BLaER1 treated with 17β-estradiol and CSF1 and Interleukin-3, amounts not matched to agents 10 nM and 100 nM (cell line): Measurements from ENCODE around the gene CEBPG.

ENCODE experiments used
- H3K27ac ChIP-seq, 11 experiments: shearing (Covaris generic); formaldehyde crosslinking; 2 replicates each; pipeline ENCODE4 v1.8.1; 2022
- H3K27me3 ChIP-seq, 11 experiments: shearing (Covaris generic); formaldehyde crosslinking; 2 replicates each; pipeline ENCODE4 v1.8.1; 2022
- H3K36me3 ChIP-seq, 11 experiments: shearing (Covaris generic); formaldehyde crosslinking; 2 replicates each; pipeline ENCODE4 v1.8.1; 2022
- H3K4me1 ChIP-seq, 10 experiments: shearing (Covaris generic); formaldehyde crosslinking; 2 replicates each; pipeline ENCODE4 v1.8.1; 2022
- H3K4me2 ChIP-seq, 11 experiments: shearing (Covaris generic); formaldehyde crosslinking; 2 replicates each; pipeline ENCODE4 v1.8.1; 2022
- H3K4me3 ChIP-seq, 10 experiments: shearing (Covaris generic); formaldehyde crosslinking; 2 replicates each; pipeline ENCODE4 v1.8.1; 2022
- H3K9ac ChIP-seq, 11 experiments: shearing (Covaris generic); formaldehyde crosslinking; 2 replicates each; pipeline ENCODE4 v1.8.1; 2022
- H3K9me3 ChIP-seq, 11 experiments: shearing (Covaris generic); formaldehyde crosslinking; replicated peaks in 1 of 11; 2 replicates each; pipeline ENCODE4 v1.8.1; 2022
- H4K20me1 ChIP-seq, 11 experiments: shearing (Covaris generic); formaldehyde crosslinking; 2 replicates each; pipeline ENCODE4 v1.8.1; 2022
- Cebpa-rat ChIP-seq, 11 experiments: shearing (Covaris generic); IDR thresholded peaks; 2 replicates each; pipeline ENCODE4 v1.8.1; 2022

The CEBPG gene

DNA sequence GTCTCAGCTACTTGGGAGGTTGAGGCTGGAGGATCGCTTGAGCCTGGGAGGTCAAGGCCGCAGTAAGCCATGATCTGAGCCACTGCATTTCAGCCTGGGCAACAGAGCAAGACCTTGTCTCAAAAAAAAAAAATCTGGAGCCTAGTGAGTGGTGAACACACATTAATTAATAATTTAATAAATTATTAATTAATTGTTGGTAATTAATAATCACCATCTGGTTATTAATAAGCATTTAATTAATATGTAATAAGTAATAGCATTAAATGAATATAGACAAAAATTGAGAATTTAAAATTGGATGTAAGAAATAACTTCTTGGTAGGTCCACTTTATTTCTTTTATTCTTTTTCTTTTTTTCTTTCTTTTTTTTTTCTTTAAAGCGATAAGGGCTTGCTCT lies 39.2 kb upstream of the CEBPG start:
- no peak overlapping the region for H3K9ac ChIP-seq

DNA sequence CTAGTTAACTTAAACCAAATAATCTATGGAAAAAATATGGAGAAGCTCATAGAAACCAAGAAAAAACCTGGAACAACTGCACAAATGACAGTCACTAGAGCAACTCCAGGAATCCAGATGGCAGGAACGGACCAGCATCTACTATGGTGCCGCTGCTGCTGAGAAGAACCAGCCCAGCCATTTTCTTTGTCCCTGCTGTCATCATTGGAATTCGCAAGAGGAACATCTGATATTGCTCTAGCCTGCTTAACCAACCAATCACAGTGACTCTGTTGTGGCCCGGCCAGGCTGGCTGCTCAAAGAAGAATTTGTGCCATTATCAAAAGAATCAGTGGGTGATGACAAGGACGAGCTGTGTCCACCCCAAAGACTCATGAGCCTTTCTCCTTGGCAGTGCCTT lies 38.1 kb upstream of the CEBPG start:
- H3K27ac ChIP-seq: no peak overlapping the region
- peaks cover 0 to 11% (median 6%) of the 10 kb centered on the region in 11 experiments; a peak in 1 of 22 replicates for H3K9me3 ChIP-seq
- no peak overlapping the region for H3K4me3 ChIP-seq
- H3K4me1 ChIP-seq: peaks cover 0 to 45% (median 23%) of the 10 kb centered on the region in 10 experiments; a peak in 14 of 20 replicates
- no peak for TF ChIP-seq Cebpa-rat (IDR thresholded peaks at IDR 0.05)
- no peak overlapping the region for H3K9ac ChIP-seq
- no peaks in the 10 kb centered on the region for H4K20me1 ChIP-seq
- no peak overlapping the region for H3K4me2 ChIP-seq
- no peaks in the 10 kb centered on the region for H3K36me3 ChIP-seq
- H3K27me3 ChIP-seq: no peaks in the 10 kb centered on the region

More for the DNA sequence above, 39.2 kb upstream of the CEBPG start:
- Histone ChIP-seq H3K4me2 (0 out of 22 replicates have a peak overlapping the region, but pooled peaks of 1 of the 11 experiments have one; percentile 78), H3K27ac (no peak overlapping the region), H3K36me3 (no peaks in the 10 kb centered on the region), H4K20me1 (no peaks in the 10 kb centered on the region), H3K4me3 (no peak overlapping the region), H3K4me1 (peaks cover 0 to 49% (median 26%) of the 10 kb centered on the region in 10 experiments; a peak in 14 of 20 replicates), H3K9me3 (peaks cover 0 to 11% (median 6%) of the 10 kb centered on the region in 11 experiments; a peak in 1 of 22 replicates), H3K27me3 (no peaks in the 10 kb centered on the region)
- no peak for TF ChIP-seq Cebpa-rat (IDR thresholded peaks at IDR 0.05)

DNA sequence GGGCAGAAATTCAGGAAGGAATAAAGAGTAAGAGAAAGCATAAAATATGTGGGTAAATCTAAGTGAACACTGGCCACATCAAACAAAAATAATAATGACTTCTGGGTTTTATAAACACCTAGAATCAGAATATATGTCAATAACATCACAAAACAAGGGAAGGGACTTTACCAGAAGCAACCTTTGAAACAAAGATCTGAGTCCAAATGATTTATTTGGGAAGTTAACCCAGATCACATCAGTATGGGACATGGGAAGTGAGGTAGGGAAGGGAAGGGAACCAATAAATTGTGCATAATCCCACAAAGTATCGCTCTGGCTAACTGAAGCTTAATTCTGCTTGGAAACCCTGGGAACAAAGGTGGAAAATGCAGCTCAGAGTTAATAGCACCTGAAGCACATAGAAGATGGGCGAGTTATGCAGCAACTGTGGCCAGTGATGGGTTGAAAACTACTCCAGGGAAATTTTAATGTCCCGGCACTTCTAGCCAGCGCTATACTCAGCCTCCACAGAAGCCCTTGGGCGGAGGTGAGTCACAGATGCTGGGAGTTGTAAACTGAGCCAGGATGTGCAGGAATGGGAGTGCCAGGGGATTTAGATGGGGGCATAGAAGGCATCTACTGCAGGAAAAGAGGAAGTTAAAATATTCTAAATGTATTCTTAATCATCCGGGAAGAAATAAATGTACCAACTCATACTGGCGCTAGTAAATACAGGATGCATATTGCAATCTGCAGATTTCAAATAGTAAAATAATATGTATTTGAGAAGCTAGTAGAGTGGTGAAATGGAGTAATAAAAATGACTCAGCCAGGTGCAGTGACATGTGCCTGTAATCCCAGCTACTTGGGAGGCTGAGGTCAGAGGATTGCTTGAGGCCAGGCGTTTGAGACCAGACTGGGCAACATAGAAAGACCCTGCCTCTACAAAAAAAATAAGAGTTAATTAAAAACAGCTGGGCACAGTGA lies 34.2 kb upstream of the CEBPG start:
- no peaks in the 10 kb centered on the region for H3K27me3 ChIP-seq
- H3K9me3 ChIP-seq: no peaks in the 10 kb centered on the region
- no peaks in the 10 kb centered on the region for H3K36me3 ChIP-seq
- H4K20me1 ChIP-seq: no peaks in the 10 kb centered on the region
- 0 out of 22 replicates have a peak overlapping the region, but pooled peaks of 1 of the 11 experiments have one; percentile 12 for H3K27ac ChIP-seq
- H3K4me2 ChIP-seq: peak overlapping the region in 5 of 11 experiments; percentile 8 to 36 (median 19); a peak in 5 of 22 replicates
- peaks cover 0 to 11% (median 6%) of the 10 kb centered on the region in 10 experiments; a peak in 8 of 20 replicates for H3K4me1 ChIP-seq
- H3K9ac ChIP-seq: no peak overlapping the region
- no peak for TF ChIP-seq Cebpa-rat (IDR thresholded peaks at IDR 0.05)
- no peak overlapping the region for H3K4me3 ChIP-seq

DNA sequence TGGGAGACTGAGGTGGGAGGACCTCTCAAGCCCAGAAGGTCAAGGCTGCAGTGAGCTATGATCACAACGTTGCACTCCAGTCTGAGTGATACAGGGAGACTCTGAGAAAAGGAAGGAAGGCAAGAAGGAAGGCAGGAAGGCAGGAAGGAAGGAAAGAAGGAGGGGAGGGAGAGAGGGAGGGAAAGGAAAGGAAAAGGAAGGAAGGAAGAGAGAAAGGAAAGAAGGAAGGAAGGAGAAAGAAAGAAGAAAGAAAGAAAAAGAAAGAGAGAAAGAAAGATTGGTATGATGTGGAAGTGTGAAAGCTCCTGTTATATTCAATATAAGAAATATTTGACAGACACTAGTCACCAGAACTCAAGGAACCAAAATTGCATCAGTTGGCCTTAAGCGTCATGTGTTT lies 32.5 kb upstream of the CEBPG start:
- H4K20me1 ChIP-seq: no peaks in the 10 kb centered on the region
- no peak for TF ChIP-seq Cebpa-rat (IDR thresholded peaks at IDR 0.05)
- H3K4me2 ChIP-seq: no peak overlapping the region
- no peak overlapping the region for H3K27ac ChIP-seq
- H3K4me1 ChIP-seq: peaks cover 0 to 11% (median 6%) of the 10 kb centered on the region in 10 experiments; a peak in 8 of 20 replicates
- no peak overlapping the region for H3K9ac ChIP-seq
- no peak overlapping the region for H3K4me3 ChIP-seq
- H3K36me3 ChIP-seq: no peaks in the 10 kb centered on the region
- no peaks in the 10 kb centered on the region for H3K27me3 ChIP-seq
- H3K9me3 ChIP-seq: no peaks in the 10 kb centered on the region

DNA sequence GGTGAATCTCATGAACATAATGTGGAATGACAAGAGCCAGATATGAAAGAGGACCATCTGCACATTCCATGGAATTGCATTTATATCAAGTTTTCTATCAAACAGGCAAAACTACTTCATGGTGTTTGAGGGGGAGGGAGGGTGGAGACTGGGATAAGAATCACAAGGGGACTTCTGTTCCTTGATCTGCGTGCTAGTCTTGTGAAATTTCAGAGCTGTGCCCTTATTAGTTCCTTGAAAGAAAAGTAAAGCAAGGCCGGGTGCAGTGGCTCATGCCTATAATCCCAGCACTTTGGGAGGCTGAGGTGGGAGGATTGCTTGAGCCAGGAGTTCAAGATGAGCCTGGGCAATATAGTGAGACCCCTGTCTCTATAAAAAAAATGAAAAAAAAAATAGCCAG lies 30.2 kb upstream of the CEBPG start:
- Histone ChIP-seq H3K27me3 (no peaks in the 10 kb centered on the region), H4K20me1 (no peaks in the 10 kb centered on the region), H3K36me3 (no peaks in the 10 kb centered on the region), H3K4me1 (peaks cover 0 to 11% (median 6%) of the 10 kb centered on the region in 10 experiments; a peak in 8 of 20 replicates), H3K27ac (no peak overlapping the region), H3K4me3 (no peak overlapping the region), H3K4me2 (0 out of 22 replicates have a peak overlapping the region, but pooled peaks of 1 of the 11 experiments have one; percentile 18), H3K9ac (no peak overlapping the region), H3K9me3 (no peaks in the 10 kb centered on the region)
- TF ChIP-seq Cebpa-rat (IDR thresholded peaks at IDR 0.05): no peak

DNA sequence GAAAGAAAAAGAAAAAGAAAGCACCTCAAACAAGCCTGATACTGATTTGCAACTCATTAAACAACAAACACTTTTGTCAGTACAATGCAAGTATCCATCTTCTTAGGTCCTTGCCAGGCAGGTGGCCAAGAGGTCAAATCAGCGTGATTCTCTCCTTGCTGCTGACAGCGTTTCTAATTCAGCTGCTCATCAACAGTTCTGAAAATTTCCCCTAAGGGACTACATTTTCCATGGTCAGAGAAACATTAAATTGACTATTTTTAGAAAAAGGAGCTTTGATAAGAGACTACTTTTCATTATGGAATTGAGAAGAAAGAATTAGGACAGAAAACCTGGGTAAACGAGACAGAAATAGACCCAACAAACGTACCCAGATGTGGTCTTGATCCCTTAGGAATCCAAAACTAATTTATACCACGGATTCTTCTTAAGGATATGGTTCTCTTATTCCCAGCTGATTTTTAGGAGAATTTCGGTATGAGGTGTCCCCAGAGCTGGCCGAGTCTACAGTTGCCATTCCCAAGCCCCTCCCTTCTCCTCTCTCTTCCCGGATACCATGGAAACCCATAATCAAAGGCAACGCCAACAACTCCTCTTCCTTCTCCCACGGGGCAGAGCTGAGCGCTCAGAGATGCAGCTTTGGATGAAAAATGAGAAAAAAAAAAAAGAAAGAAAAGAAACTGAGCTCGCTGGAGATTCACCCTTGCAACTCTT lies 29.5 kb upstream of the CEBPG start:
- H3K4me2 ChIP-seq: peak overlapping the region in 3 of 11 experiments; percentile 18 to 28 (median 23); a peak in 3 of 22 replicates
- H3K27me3 ChIP-seq: no peaks in the 10 kb centered on the region
- peaks cover 0 to 11% (median 6%) of the 10 kb centered on the region in 10 experiments; a peak in 8 of 20 replicates for H3K4me1 ChIP-seq
- no peak overlapping the region for H3K4me3 ChIP-seq
- H4K20me1 ChIP-seq: no peaks in the 10 kb centered on the region
- TF ChIP-seq Cebpa-rat (IDR thresholded peaks at IDR 0.05): no peak
- no peak overlapping the region for H3K9ac ChIP-seq
- H3K36me3 ChIP-seq: no peaks in the 10 kb centered on the region
- no peak overlapping the region for H3K27ac ChIP-seq
- H3K9me3 ChIP-seq: no peaks in the 10 kb centered on the region

DNA sequence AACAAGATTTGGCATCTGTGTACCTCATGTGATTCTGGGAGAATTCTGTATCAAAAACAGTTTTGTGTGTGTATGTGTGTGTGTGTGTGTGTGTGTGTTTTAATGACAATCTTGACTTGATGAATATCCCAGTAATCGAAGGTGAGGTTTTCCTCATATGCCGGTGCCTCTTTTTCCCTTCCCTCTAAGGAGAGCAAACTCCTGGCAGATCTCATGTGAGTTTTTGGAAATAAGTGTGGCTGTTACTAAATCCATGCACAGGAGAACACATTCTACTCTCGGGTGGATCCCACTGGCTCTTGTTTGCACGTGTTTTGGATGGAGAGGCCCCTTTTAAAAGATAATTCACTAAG lies 29.0 kb upstream of the CEBPG start:
- TF ChIP-seq Cebpa-rat (IDR thresholded peaks at IDR 0.05): no peak
- H3K9me3 ChIP-seq: no peaks in the 10 kb centered on the region
- no peak overlapping the region for H3K27ac ChIP-seq
- no peaks in the 10 kb centered on the region for H4K20me1 ChIP-seq
- no peak overlapping the region for H3K9ac ChIP-seq
- H3K27me3 ChIP-seq: no peaks in the 10 kb centered on the region
- H3K4me3 ChIP-seq: no peak overlapping the region
- H3K4me1 ChIP-seq: peaks cover 0 to 7% (median 4%) of the 10 kb centered on the region in 10 experiments; a peak in 8 of 20 replicates
- H3K4me2 ChIP-seq: 0 out of 22 replicates have a peak overlapping the region, but pooled peaks of 1 of the 11 experiments have one; percentile 23
- no peaks in the 10 kb centered on the region for H3K36me3 ChIP-seq

DNA sequence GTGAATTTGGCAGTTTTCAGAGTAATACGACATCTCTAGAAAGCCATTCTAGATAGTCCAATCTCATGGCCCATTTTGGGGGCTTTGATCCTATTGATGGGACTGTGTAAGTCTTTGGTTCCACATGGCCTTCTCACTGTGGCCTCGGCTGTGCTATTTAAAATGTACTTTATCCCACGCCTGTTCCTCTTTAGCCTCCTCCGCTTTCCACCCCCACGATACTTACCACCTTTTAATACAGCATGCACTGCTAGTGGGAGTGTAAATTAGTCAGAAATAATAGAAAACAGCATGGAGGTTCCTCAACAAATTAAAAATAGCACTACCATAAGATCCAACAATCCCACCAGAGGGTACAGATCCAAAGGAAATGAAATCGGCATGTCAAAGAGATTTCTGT lies 28.3 kb upstream of the CEBPG start:
- Histone ChIP-seq H3K27me3 (no peaks in the 10 kb centered on the region), H3K9me3 (no peaks in the 10 kb centered on the region), H3K4me1 (peaks cover 0 to 7% (median 0%) of the 10 kb centered on the region in 10 experiments; a peak in 1 of 20 replicates), H4K20me1 (no peaks in the 10 kb centered on the region), H3K27ac (no peak overlapping the region), H3K4me2 (no peak overlapping the region), H3K4me3 (no peak overlapping the region), H3K36me3 (no peaks in the 10 kb centered on the region), H3K9ac (no peak overlapping the region)
- TF ChIP-seq Cebpa-rat (IDR thresholded peaks at IDR 0.05): no peak

DNA sequence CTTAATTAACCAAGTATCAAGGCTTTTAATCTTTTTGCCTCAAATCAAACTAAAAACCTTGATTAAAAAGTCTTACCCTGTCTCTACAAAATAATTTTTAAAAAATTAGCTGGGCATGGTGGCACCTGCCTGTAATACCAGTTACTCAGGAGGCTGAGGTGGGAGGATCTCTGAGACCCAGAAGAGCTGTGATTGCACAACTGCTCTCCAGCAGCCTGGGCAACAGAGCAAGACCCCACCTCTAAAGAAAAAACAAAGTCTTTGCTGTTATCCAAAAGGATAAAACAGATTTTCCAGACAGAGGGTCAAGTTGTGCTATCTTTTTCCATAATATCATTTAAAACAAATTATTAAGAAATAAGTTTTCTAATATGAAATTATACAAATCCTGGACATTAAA lies 26.8 kb upstream of the CEBPG start:
- H3K4me3 ChIP-seq: no peak overlapping the region
- no peaks in the 10 kb centered on the region for H3K36me3 ChIP-seq
- no peaks in the 10 kb centered on the region for H3K27me3 ChIP-seq
- TF ChIP-seq Cebpa-rat (IDR thresholded peaks at IDR 0.05): 0 out of 22 replicates have a peak, but pooled peaks of 2 of the 11 experiments have one; percentile 10 to 19
- no peak overlapping the region for H3K27ac ChIP-seq
- H3K9ac ChIP-seq: no peak overlapping the region
- H3K4me1 ChIP-seq: peaks cover 0 to 7% (median 0%) of the 10 kb centered on the region in 10 experiments; a peak in 1 of 20 replicates
- no peaks in the 10 kb centered on the region for H4K20me1 ChIP-seq
- no peak overlapping the region for H3K4me2 ChIP-seq
- H3K9me3 ChIP-seq: no peaks in the 10 kb centered on the region
